Karpas-422 (cell line): Measurements from ENCODE around the gene FAM151A. TPM values are rescaled to one million over a fixed set of nuclear protein-coding genes. Genes with fewer than 3 reads are reported as not detected.

Experiments
- DNase-seq: peaks from one replicate; pipeline ENCODE4 v3.0.0-alpha.2; 2015
- H2AFZ ChIP-seq: fragments of 200-600 bp; sonication (generic); 2 replicates; pipeline ENCODE4 v1.6.1; 2014; ENCODE audit warnings: antibody characterized with exemption, low read length, mixed read lengths
- H3K27ac ChIP-seq: fragments of 200-600 bp; sonication (generic); 2 replicates; pipeline ENCODE4 v1.5.1; 2014; ENCODE audit warnings: mild to moderate bottlenecking, low read length, moderate library complexity
- H3K27me3 ChIP-seq: fragments of 200-600 bp; sonication (generic); 2 replicates; pipeline ENCODE4 v1.6.1; 2014; ENCODE audit warnings: low read length, mixed read lengths
- H3K36me3 ChIP-seq: fragments of 200-600 bp; sonication (generic); 2 replicates; pipeline ENCODE4 v1.6.1; 2014; ENCODE audit warnings: low read length, mixed read lengths; ENCODE audit not compliant: insufficient read depth
- H3K4me1 ChIP-seq: fragments of 200-600 bp; sonication (generic); 2 replicates; pipeline ENCODE4 v1.6.1; 2014; ENCODE audit warnings: mild to moderate bottlenecking, low read length, mixed read lengths
- H3K4me2 ChIP-seq: fragments of 200-600 bp; sonication (generic); 2 replicates; pipeline ENCODE4 v1.6.1; 2014; ENCODE audit warnings: low read length, low read depth, mild to moderate bottlenecking; ENCODE audit not compliant: poor library complexity, severe bottlenecking
- H3K4me3 ChIP-seq: fragments of 200-600 bp; sonication (generic); 2 replicates; pipeline ENCODE4 v1.5.1; 2014; ENCODE audit warnings: mild to moderate bottlenecking, antibody characterized with exemption, low read length, mixed read lengths
- H3K79me2 ChIP-seq: fragments of 200-600 bp; sonication (generic); 2 replicates; pipeline ENCODE4 v1.6.1; 2014; ENCODE audit warnings: mild to moderate bottlenecking, low read length, mixed read lengths
- H3K9ac ChIP-seq: fragments of 200-600 bp; sonication (generic); 2 replicates; pipeline ENCODE4 v1.6.0; 2014; ENCODE audit warnings: low read length
- H3K9me2 ChIP-seq: fragments of 200-600 bp; sonication (generic), shearing (Covaris generic); replicated peaks from 2 replicates; pipeline ENCODE4 v1.6.0; 2014; ENCODE audit warnings: mild to moderate bottlenecking, low read length, moderate library complexity; ENCODE audit not compliant: insufficient read depth
- H3K9me3 ChIP-seq: fragments of 300-700, 200-600 bp; sonication (generic); 2 replicates; pipeline ENCODE4 v1.6.1; 2014; ENCODE audit warnings: low read length, mixed read lengths
- H4K20me1 ChIP-seq: fragments of 200-600 bp; sonication (generic); 2 replicates; pipeline ENCODE4 v1.6.1; 2014; ENCODE audit warnings: mild to moderate bottlenecking, antibody characterized with exemption, low read length, low read depth; ENCODE audit not compliant: insufficient read depth
- total RNA-seq: library from RNA; depleted of rRNA; stranded (reverse); fragments of >200 nt; shearing (Covaris generic); gene quantifications from 2 replicates; pipeline ENCODE4 v1.2.3, GENCODE V29; 2014; ENCODE audit warnings: low replicate concordance; rRNA removed

The FAM151A gene
- total RNA-seq, 1 experiment from 2014 or later = not detected

DNA sequence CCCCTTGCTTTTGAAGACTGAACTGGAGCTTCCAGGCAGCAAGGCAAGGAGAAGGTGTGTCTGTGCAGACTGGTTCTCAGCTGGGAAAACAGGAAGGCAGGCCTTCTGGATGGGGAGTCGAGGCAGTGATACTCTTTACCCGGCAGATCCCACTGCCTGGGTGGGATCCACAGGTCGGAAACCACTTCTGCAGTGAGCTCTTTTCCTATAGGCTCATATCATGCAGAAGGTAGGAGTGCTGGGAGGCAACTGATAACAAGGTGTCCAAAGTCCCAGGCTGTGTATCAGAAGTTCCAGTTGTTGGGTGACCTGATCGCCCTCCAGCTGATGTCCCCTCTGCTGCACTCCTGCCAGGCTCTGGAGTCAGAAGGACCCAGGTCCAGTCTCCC, 58.2 kb downstream of the FAM151A start:
- no peaks in the 10 kb centered on the region for H4K20me1 ChIP-seq
- no peaks in the 10 kb centered on the region for H3K9me2 ChIP-seq
- no peak overlapping the region for H3K4me2 ChIP-seq
- no peak overlapping the region for H3K9ac ChIP-seq
- DNase-seq = no peak
- no peaks in the 10 kb centered on the region for H3K9me3 ChIP-seq
- H3K27me3 ChIP-seq = no peaks in the 10 kb centered on the region
- H2AFZ ChIP-seq = no peak overlapping the region
- H3K4me3 ChIP-seq = no peak overlapping the region
- no peaks in the 10 kb centered on the region for H3K36me3 ChIP-seq
- no peak overlapping the region for H3K27ac ChIP-seq
- H3K4me1 ChIP-seq = no peaks in the 10 kb centered on the region
- H3K79me2 ChIP-seq = no peaks in the 10 kb centered on the region

DNA sequence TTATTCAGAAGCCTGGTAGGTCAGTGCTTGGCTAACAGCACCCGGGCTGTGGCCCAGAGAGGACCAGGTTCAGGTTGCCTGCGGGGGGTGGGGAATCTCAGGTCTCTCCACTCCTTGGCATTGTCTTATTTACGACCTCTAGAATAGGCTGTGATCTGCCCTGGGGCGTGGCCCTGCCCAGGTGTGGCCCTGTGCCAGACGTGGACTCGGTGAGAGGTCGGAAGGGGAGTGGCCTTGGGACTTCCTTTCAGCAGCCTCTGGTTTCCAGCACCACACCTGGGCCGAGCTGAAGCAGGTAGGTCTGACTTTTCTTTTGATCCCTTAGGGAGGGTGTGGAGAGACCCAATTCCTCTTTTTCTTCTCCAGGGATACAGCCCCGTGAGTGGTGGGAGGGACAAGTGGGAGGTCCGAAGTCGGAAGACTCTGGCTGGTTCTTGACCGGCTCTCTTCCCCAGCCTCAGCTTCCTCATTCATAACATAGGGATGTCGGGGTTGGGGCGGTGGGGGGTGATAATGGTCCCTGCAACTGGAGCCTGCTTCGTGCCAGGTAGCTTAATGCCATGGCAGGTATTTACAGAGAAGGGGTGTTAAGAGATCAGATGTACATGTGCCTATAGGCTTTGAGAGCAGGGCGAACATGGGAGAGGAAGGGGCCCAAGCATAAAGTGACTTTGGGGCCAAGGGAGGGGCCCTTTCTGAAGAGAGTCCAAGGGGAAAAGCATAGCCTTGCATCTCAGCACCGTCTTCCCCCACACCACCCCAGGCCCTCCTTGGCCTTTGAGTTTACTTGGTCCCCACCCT, 58.8 kb downstream of the FAM151A start:
- no peaks in the 10 kb centered on the region for H3K9me3 ChIP-seq
- H3K27ac ChIP-seq = no peak overlapping the region
- H3K79me2 ChIP-seq = no peaks in the 10 kb centered on the region
- no peak overlapping the region for H2AFZ ChIP-seq
- no peak overlapping the region for H3K4me2 ChIP-seq
- no peaks in the 10 kb centered on the region for H3K27me3 ChIP-seq
- no peaks in the 10 kb centered on the region for H3K9me2 ChIP-seq
- H3K4me1 ChIP-seq = no peaks in the 10 kb centered on the region
- no peaks in the 10 kb centered on the region for H3K36me3 ChIP-seq
- H3K9ac ChIP-seq = no peak overlapping the region
- no peaks in the 10 kb centered on the region for H4K20me1 ChIP-seq
- peak; percentile 34 for DNase-seq
- no peak overlapping the region for H3K4me3 ChIP-seq

DNA sequence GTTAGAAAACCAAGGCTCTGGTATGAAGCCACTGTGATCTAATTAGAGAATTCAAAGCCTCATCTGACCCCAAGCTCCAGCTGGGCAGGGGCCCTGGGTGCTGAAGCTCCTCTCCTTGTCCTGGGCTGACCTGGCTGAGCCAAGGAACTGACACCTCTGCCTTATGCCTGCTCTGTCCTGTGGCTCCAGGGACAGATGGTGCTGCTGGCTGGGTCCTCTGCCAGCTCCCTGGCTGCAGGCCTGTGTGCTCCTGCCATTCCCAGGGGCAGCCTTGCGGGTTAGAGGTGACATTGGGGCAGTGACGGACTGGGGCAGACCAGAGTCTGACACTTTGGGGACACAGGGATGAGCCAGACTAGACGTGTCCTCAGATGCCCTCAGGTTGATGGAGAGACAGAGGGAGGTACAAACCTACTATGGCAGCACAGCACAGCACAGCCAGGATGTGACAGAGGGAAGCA, 63.5 kb downstream of the FAM151A start:
- no peak overlapping the region for H3K4me3 ChIP-seq
- no peak overlapping the region for H3K4me2 ChIP-seq
- no peaks in the 10 kb centered on the region for H3K79me2 ChIP-seq
- no peak overlapping the region for H2AFZ ChIP-seq
- H3K9me2 ChIP-seq = no peaks in the 10 kb centered on the region; the same call in 1 of the 2 replicates
- no peaks in the 10 kb centered on the region for H3K9me3 ChIP-seq
- no peak for DNase-seq
- H3K4me1 ChIP-seq = no peaks in the 10 kb centered on the region
- H3K9ac ChIP-seq = no peak overlapping the region
- H3K27me3 ChIP-seq = no peaks in the 10 kb centered on the region
- no peaks in the 10 kb centered on the region for H4K20me1 ChIP-seq
- no peak overlapping the region for H3K27ac ChIP-seq
- no peaks in the 10 kb centered on the region for H3K36me3 ChIP-seq

Other genes starting within 250 kb of the FAM151A start
- gene SSBP3, start 217.1 kb downstream of the FAM151A start, total RNA-seq = 2.4 and 4.7 TPM in 2 replicates
- not detected in 2 replicates for gene ACOT11, start 75.3 kb downstream of the FAM151A start, total RNA-seq
- gene MROH7, start 18.3 kb upstream of the FAM151A start, total RNA-seq = not detected in 2 replicates
- 17.4 and 26.5 TPM in 2 replicates for gene TTC4, start 92.3 kb upstream of the FAM151A start, total RNA-seq
- 8.2 and 9.0 TPM in 2 replicates for gene PARS2, start 141.0 kb upstream of the FAM151A start, total RNA-seq
- gene TTC22, start 177.8 kb upstream of the FAM151A start, total RNA-seq = not detected in 2 replicates